ENCODE data around the gene MRPL12.

DNA sequence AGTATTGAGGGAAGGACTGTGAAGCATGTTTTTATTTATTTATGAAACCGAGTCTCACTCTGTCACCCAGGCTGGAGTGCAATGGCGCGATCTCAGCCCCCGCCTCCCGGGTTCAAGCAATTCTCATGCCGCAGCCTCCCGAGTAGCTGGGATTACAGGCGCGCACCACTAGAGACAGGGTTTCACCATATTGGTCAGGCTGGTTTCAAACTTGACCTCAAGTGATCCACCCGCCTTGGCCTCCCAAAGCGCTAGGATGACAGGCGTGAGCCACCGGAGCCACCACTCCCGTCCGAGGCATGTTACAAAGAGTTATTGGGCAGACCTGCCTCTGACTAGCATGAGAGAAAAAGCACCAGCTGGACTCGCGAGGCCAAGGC lies 3.1 kb downstream of the MRPL12 start:
- no peak for TF ChIP-seq GATA2 (IDR thresholded peaks at IDR 0.05; ENCODE audit: low read depth, low read length)
- TF ChIP-seq GATA3 (IDR thresholded peaks at IDR 0.05; ENCODE audit: low read depth, low read length), result no peak
